Calu3 (cell line): ENCODE data around the gene SP1. TPM values are rescaled to one million over a fixed set of nuclear protein-coding genes. Genes with fewer than 3 reads are reported as not detected.
A peak's percentile ranks its signal among the peaks of the same experiment; 100 is the strongest.
"Not testable (repeated sequence)": the region's sequence is repeated elsewhere in the genome, so short reads cannot be mapped to it uniquely, and the experiment has no call there.

Experiments used
- Bru-seq: library from RNA; stranded (reverse); fragments of 400-500 nt; gene quantifications from one replicate; lab custom pipeline; 2021; lab: Mats Ljungman, UMichigan
- BruChase-seq, 2 experiments: library from RNA; stranded (reverse); fragments of 400-500 nt; gene quantifications; one replicate each; lab custom pipeline; 2021; lab: Mats Ljungman, UMichigan
- BruUV-seq: library from RNA; stranded (reverse); fragments of 400-500 nt; replicated peaks from 2 replicates; lab custom pipeline; 2021; lab: Mats Ljungman, UMichigan
- CTCF ChIA-PET: fragments of 300-600 bp; sonication (Branson Sonifier 250); formaldehyde crosslinking; loops from one replicate; lab custom pipeline; 2022; ENCODE audit warnings: antibody characterized with exemption; lab: Charles Lee
- DNase-seq: peaks from one replicate; pipeline ENCODE4 v3.0.0; 2022
- H3K27ac Mint-ChIP-seq: one replicate; pipeline ENCODE4 v1.8.0; 2022; ENCODE audit warnings: mixed read lengths; ENCODE audit not compliant: unreplicated experiment
- H3K27me3 Mint-ChIP-seq: one replicate; pipeline ENCODE4 v1.8.0; 2022; ENCODE audit warnings: mixed read lengths; ENCODE audit not compliant: unreplicated experiment
- H3K36me3 Mint-ChIP-seq: one replicate; pipeline ENCODE4 v1.8.0; 2022; ENCODE audit warnings: mild to moderate bottlenecking, moderate library complexity, mixed read lengths; ENCODE audit not compliant: insufficient read depth, unreplicated experiment
- H3K4me1 Mint-ChIP-seq: one replicate; pipeline ENCODE4 v1.8.0; 2022; ENCODE audit warnings: mild to moderate bottlenecking, low read depth, mixed read lengths; ENCODE audit not compliant: unreplicated experiment
- H3K4me3 Mint-ChIP-seq: one replicate; pipeline ENCODE4 v1.8.0; 2022; ENCODE audit warnings: mild to moderate bottlenecking, low read depth, moderate library complexity, mixed read lengths; ENCODE audit not compliant: unreplicated experiment
- H3K9me3 Mint-ChIP-seq: one replicate; pipeline ENCODE4 v1.8.0; 2022; ENCODE audit warnings: low read depth, mixed read lengths; ENCODE audit not compliant: unreplicated experiment
- CTCF ChIP-seq: fragments of 200-600 bp; IDR thresholded peaks from one replicate; pipeline ENCODE4 v1.8.0; 2022; ENCODE audit warnings: antibody characterized with exemption; ENCODE audit not compliant: unreplicated experiment
- intact Hi-C: fragments of 100-400 bp; cut with micrococcal nuclease; formaldehyde crosslinking; loops from one replicate; pipeline ENCODE4 v1.10.0; 2022; ENCODE audit not compliant: unreplicated experiment
- long read RNA-seq: library from polyadenylated mRNA; stranded (forward); transcript quantifications from one replicate; pipeline ENCODE4 v2.0.0, GENCODE V29; 2022
- total RNA-seq: library from RNA; stranded (reverse); gene quantifications from 2 replicates; pipeline ENCODE4 v1.2.3, GENCODE V29; 2022

Gene SP1
- total RNA-seq = 52.5 and 58.0 TPM in 2 replicates
- Bru-seq, nascent RNA = percentile 76 among the genes with signal in this experiment
- percentile 93 among the genes with signal in this experiment for BruChase-seq, experiment 1, labeled RNA remaining after a 6-hour chase
- BruChase-seq, experiment 2, labeled RNA remaining after a 2-hour chase = percentile 93 among the genes with signal in this experiment
- long read RNA-seq, partial matches to known transcripts = 5 of 7 reads
- long read RNA-seq, other reads (novel, unspliced or antisense) = 2 of 7 reads

DNA sequence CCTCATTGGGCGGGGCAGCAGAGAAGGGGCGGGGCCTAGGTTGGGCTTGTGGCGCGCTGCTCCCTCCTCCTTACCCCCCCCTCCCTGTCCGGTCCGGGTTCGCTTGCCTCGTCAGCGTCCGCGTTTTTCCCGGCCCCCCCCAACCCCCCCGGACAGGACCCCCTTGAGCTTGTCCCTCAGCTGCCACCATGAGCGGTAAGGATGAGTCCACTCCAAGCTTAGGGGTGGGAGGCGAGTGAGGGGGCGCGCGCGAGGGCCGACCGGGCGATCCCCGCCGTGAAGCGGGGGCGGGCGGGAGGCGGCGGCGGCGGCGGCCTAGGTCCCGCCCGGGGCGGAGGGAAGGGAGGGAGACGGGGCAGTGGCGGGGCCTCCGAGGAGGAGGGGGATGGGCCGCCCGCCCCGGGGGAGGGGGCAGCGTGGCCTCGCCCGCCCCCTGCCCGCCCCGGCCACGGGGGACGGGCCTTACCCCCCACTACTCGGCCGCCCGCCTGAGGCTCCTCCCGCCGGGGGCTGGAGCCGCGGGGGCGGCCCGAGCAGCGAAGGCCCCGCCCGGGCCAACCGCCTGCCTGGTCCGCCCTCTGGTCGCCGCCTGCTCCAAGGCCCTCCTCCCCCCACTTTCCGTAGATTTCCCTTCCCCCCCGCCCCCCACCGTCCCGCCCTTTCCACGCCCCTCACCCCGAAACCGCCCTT, at the start of gene SP1:
Gene SP1 (plus strand): TSS at position 73 of the 690 bp plus-strand sequence. CDS start 116 bp downstream, at position 189.
- H3K36me3 Mint-ChIP-seq = peaks cover 48% of the 10 kb centered on the region
- no peaks in the 10 kb centered on the region for H3K27me3 Mint-ChIP-seq
- no TSS peak for BruUV-seq
- peaks cover 15% of the 10 kb centered on the region for H3K4me1 Mint-ChIP-seq
- peak within 1 kb of the TSS; percentile 76 for H3K27ac Mint-ChIP-seq
- intact Hi-C loops = loop anchor here (2.0 kb wide), 1 partner anchor 27 kb away; no protein-coding TSS in a partner anchor
- H3K9me3 Mint-ChIP-seq = no peaks in the 10 kb centered on the region
- TF ChIP-seq CTCF = no peak
- no peak within 1 kb of the TSS for H3K4me3 Mint-ChIP-seq
- CTCF ChIA-PET = interaction anchor here (0.6 to 1.4 kb wide), 4 partner anchors 28 to 128 kb away, joined by 4 to 11 read pairs (median 8); partner anchors contain the start of gene AAAS
- DNase-seq = peak; percentile 89

DNA sequence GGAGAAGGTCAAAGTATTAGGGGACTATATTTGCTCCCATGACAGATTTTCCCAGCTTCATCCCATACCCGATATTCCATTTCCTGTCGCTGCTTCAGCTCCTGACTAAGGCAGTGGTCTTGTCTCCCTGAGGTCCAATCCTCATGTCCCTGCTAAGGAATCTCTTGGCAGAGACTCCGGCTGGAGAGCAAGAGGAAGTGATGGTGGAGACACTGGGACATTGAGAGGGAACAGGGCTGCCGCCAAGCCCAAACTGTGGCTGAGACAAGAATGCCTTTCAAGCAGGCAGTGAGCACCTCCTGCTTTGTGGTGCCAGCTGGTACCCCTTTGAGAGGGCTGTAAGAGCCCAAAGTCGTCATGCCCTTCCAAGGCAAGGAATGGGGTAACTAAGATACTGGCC, 49.3 kb upstream of the SP1 start:
- Mint-ChIP-seq H3K36me3 (no peaks in the 10 kb centered on the region), H3K27ac (no peak overlapping the region), H3K27me3 (peaks cover 75% of the 10 kb centered on the region), H3K9me3 (no peaks in the 10 kb centered on the region), H3K4me3 (no peak overlapping the region), H3K4me1 (no peaks in the 10 kb centered on the region)
- no peak for TF ChIP-seq CTCF
- intact Hi-C loops = no loop called here
- CTCF ChIA-PET = interaction anchor here (1.2 kb wide), 1 partner anchor 91 kb away, joined by 3 read pairs; no protein-coding TSS in a partner anchor
- DNase-seq = no peak
- no TSS peak for BruUV-seq

- H3K27me3 Mint-ChIP-seq = peaks cover 86% of the 10 kb centered on the region
- CTCF ChIA-PET, DNase-seq, H3K4me1 Mint-ChIP-seq, H3K36me3 Mint-ChIP-seq, H3K4me3 Mint-ChIP-seq, BruUV-seq, H3K9me3 Mint-ChIP-seq, intact Hi-C loops, H3K27ac Mint-ChIP-seq: not testable (repeated sequence)
These were observed 47.6 kb upstream of the SP1 start for GRCh38 chr12:53332339-53332738.

GRCh38 chr12:53332744-53333143, 47.2 kb upstream of the SP1 start:
- intact Hi-C loops = no loop called here
- no peak for DNase-seq
- BruUV-seq = no TSS peak
- Mint-ChIP-seq H3K4me1 (no peaks in the 10 kb centered on the region), H3K36me3 (no peaks in the 10 kb centered on the region), H3K4me3 (no peak overlapping the region), H3K27ac (no peak overlapping the region), H3K27me3 (peaks cover 86% of the 10 kb centered on the region), H3K9me3 (no peaks in the 10 kb centered on the region)
- TF ChIP-seq CTCF = no peak
- CTCF ChIA-PET = no interaction called here
